Activated T-cell treated with anti-CD3 and anti-CD28 coated beads, Interleukin-2, amount 50 U/mL, for 4 hours (primary cell): ENCODE data around the gene LEPR. TPM values are rescaled to one million over a fixed set of nuclear protein-coding genes. Genes with fewer than 3 reads are reported as not detected.
"Not testable (repeated sequence)": the region's sequence is repeated elsewhere in the genome, so short reads cannot be mapped to it uniquely, and the experiment has no call there.

Source experiments
- ATAC-seq, 2 donors: fragments of 200-7000 bp; cut with Tn5 transposase; one replicate each; pipeline ENCODE4 v1.10.0; 2021
- DNase-seq: peaks from one replicate; pipeline ENCODE4 v3.0.0-alpha.2; 2020
- H3K27me3 Mint-ChIP-seq: one replicate; pipeline ENCODE4 v1.8.0; 2021; ENCODE audit warnings: low read depth, mixed read lengths
- H3K36me3 Mint-ChIP-seq: one replicate; pipeline ENCODE4 v1.8.0; 2022; ENCODE audit warnings: mixed read lengths; ENCODE audit not compliant: insufficient read depth
- H3K4me1 Mint-ChIP-seq: one replicate; pipeline ENCODE4 v1.8.0; 2021; ENCODE audit warnings: low read depth, mixed read lengths
- H3K4me3 Mint-ChIP-seq: one replicate; pipeline ENCODE4 v1.8.0; 2021; ENCODE audit warnings: mild to moderate bottlenecking, moderate library complexity, mixed read lengths
- H3K9me3 Mint-ChIP-seq: one replicate; pipeline ENCODE4 v1.8.0; 2021; ENCODE audit warnings: mixed read lengths
- total RNA-seq, 3 donors: library from RNA; stranded (reverse); gene quantifications; one replicate each; pipeline ENCODE4 v1.2.1, GENCODE V29; 2021

LEPR gene
- under 1 TPM; 0.32 to 0.38 (median 0.38) TPM for total RNA-seq

GRCh38 chr1:65420590-65421350 is at the start of gene LEPR, which contains the start of gene LEPROT:
TSS of gene LEPR (plus strand) at chr1:65420668. CDS start at chr1:65565566, 144,898 bp downstream.
TSS of gene LEPROT (plus strand) at chr1:65420668. CDS start at chr1:65420725, 57 bp downstream.
- peaks cover 14% of the 10 kb centered on the region for H3K4me1 Mint-ChIP-seq
- H3K4me3 Mint-ChIP-seq = no peak within 1 kb of the TSS
- H3K9me3 Mint-ChIP-seq = no peaks in the 10 kb centered on the region
- no peak for ATAC-seq
- DNase-seq = no peak
- peaks cover 10% of the 10 kb centered on the region for H3K36me3 Mint-ChIP-seq
- H3K27me3 Mint-ChIP-seq = peaks cover 2% of the 10 kb centered on the region

- peaks cover 3% of the 10 kb centered on the region for H3K27me3 Mint-ChIP-seq
- H3K36me3 Mint-ChIP-seq = no peaks in the 10 kb centered on the region
- no peak for DNase-seq
Observed at GRCh38 chr1:65371544-65371943, 48.9 kb upstream of the LEPR start.

GRCh38 chr1:65372557-65372956 is 47.9 kb upstream of the LEPR start:
- no peak overlapping the region for H3K4me3 Mint-ChIP-seq
- DNase-seq = no peak
- H3K27me3 Mint-ChIP-seq = peaks cover 3% of the 10 kb centered on the region
- H3K36me3 Mint-ChIP-seq = no peaks in the 10 kb centered on the region
- no peaks in the 10 kb centered on the region for H3K9me3 Mint-ChIP-seq
- H3K4me1 Mint-ChIP-seq = no peaks in the 10 kb centered on the region
- ATAC-seq = no peak

More at GRCh38 chr1:65371544-65371943, 48.9 kb upstream of the LEPR start:
- H3K4me1 Mint-ChIP-seq = no peaks in the 10 kb centered on the region
- H3K4me3 Mint-ChIP-seq = no peak overlapping the region
- H3K9me3 Mint-ChIP-seq = no peaks in the 10 kb centered on the region
- no peak for ATAC-seq

- DNase-seq (no peak), ATAC-seq (no peak)
Observed at GRCh38 chr1:65377496-65378246, 42.8 kb upstream of the LEPR start.

GRCh38 chr1:65378247-65378946 is 42.1 kb upstream of the LEPR start:
- Mint-ChIP-seq H3K4me3 (no peak overlapping the region), H3K36me3 (peaks cover 3% of the 10 kb centered on the region), H3K9me3 (no peaks in the 10 kb centered on the region), H3K4me1 (no peaks in the 10 kb centered on the region), H3K27me3 (peaks cover 7% of the 10 kb centered on the region)
- ATAC-seq (no peak), DNase-seq (no peak)

More at GRCh38 chr1:65377496-65378246, 42.8 kb upstream of the LEPR start:
- Mint-ChIP-seq H3K4me3 (no peak overlapping the region), H3K36me3 (peaks cover 3% of the 10 kb centered on the region), H3K4me1 (no peaks in the 10 kb centered on the region), H3K9me3 (no peaks in the 10 kb centered on the region), H3K27me3 (peaks cover 7% of the 10 kb centered on the region)

GRCh38 chr1:65384426-65384825 is 36.0 kb upstream of the LEPR start:
- not testable (repeated sequence) for DNase-seq, H3K27me3 Mint-ChIP-seq, H3K4me1 Mint-ChIP-seq, H3K4me3 Mint-ChIP-seq, H3K36me3 Mint-ChIP-seq, H3K9me3 Mint-ChIP-seq, ATAC-seq

- H3K4me3 Mint-ChIP-seq = no peak overlapping the region
- peaks cover 3% of the 10 kb centered on the region for H3K9me3 Mint-ChIP-seq
- DNase-seq (no peak), ATAC-seq (no peak)
- H3K4me1 Mint-ChIP-seq = no peaks in the 10 kb centered on the region
- H3K27me3 Mint-ChIP-seq = no peaks in the 10 kb centered on the region
- peaks cover 3% of the 10 kb centered on the region for H3K36me3 Mint-ChIP-seq
Observed at GRCh38 chr1:65386439-65386838, 34.0 kb upstream of the LEPR start.

- peaks cover 3% of the 10 kb centered on the region for H3K4me1 Mint-ChIP-seq
- no peak overlapping the region for H3K4me3 Mint-ChIP-seq
- peaks cover 3% of the 10 kb centered on the region for H3K9me3 Mint-ChIP-seq
- no peak for DNase-seq
- no peaks in the 10 kb centered on the region for H3K27me3 Mint-ChIP-seq
- ATAC-seq = no peak
- peaks cover 5% of the 10 kb centered on the region for H3K36me3 Mint-ChIP-seq
Observed at GRCh38 chr1:65387821-65388220, 32.6 kb upstream of the LEPR start.

GRCh38 chr1:65388908-65389695 is 31.4 kb upstream of the LEPR start:
- peaks cover 3% of the 10 kb centered on the region for H3K9me3 Mint-ChIP-seq
- no peak for ATAC-seq
- DNase-seq = no peak
- H3K36me3 Mint-ChIP-seq = peaks cover 4% of the 10 kb centered on the region
- H3K4me3 Mint-ChIP-seq = no peak overlapping the region
- no peaks in the 10 kb centered on the region for H3K27me3 Mint-ChIP-seq
- H3K4me1 Mint-ChIP-seq = peaks cover 14% of the 10 kb centered on the region

GRCh38 chr1:65392497-65392896 is 28.0 kb upstream of the LEPR start:
- DNase-seq (no peak), ATAC-seq (no peak)
- Mint-ChIP-seq H3K36me3 (peaks cover 4% of the 10 kb centered on the region), H3K4me3 (no peak overlapping the region), H3K4me1 (peaks cover 26% of the 10 kb centered on the region), H3K27me3 (no peaks in the 10 kb centered on the region), H3K9me3 (no peaks in the 10 kb centered on the region)

GRCh38 chr1:65393347-65393746 is 27.1 kb upstream of the LEPR start:
- DNase-seq (no peak), ATAC-seq (peak; percentile 89 to 92)
- Mint-ChIP-seq H3K4me3 (no peak overlapping the region), H3K27me3 (no peaks in the 10 kb centered on the region), H3K4me1 (peaks cover 28% of the 10 kb centered on the region), H3K36me3 (peaks cover 4% of the 10 kb centered on the region), H3K9me3 (no peaks in the 10 kb centered on the region)

- no peak for DNase-seq
- no peak for ATAC-seq
- Mint-ChIP-seq H3K4me1 (peaks cover 28% of the 10 kb centered on the region), H3K27me3 (no peaks in the 10 kb centered on the region), H3K9me3 (no peaks in the 10 kb centered on the region), H3K36me3 (peaks cover 4% of the 10 kb centered on the region), H3K4me3 (no peak overlapping the region)
Observed at GRCh38 chr1:65393928-65394327, 26.5 kb upstream of the LEPR start.

- Mint-ChIP-seq H3K9me3 (no peaks in the 10 kb centered on the region), H3K36me3 (peaks cover 4% of the 10 kb centered on the region), H3K27me3 (no peaks in the 10 kb centered on the region), H3K4me1 (peaks cover 28% of the 10 kb centered on the region), H3K4me3 (no peak overlapping the region)
- ATAC-seq (peak; percentile 41 to 42), DNase-seq (no peak)
Observed at GRCh38 chr1:65395887-65396612, 24.4 kb upstream of the LEPR start.
